ENCODE data around the gene KRT33B. TPM values are rescaled to one million over a fixed set of nuclear protein-coding genes. Genes with fewer than 3 reads are reported as not detected.
"Not testable (repeated sequence)": the region's sequence is repeated elsewhere in the genome, so short reads cannot be mapped to it uniquely, and the experiment has no call there.

KRT33B gene
- total RNA-seq, 2 experiments from 2014 or later: not detected

GRCh38 chr17:41404024-41404671, 34.5 kb upstream of the KRT33B start:
- Mint-ChIP-seq H3K27me3 (no peaks in the 10 kb centered on the region), H3K9me3 (no peaks in the 10 kb centered on the region), H3K4me1 (peaks cover 43% of the 10 kb centered on the region), H3K36me3 (ENCODE audit: low read depth) (no peaks in the 10 kb centered on the region), H3K27ac (peak overlapping the region; percentile 71), H3K4me3 (no peak overlapping the region)
- ChIA-PET CTCF (interaction anchor here (1.0 to 1.4 kb wide), 5 partner anchors 12 to 259 kb away, joined by 3 to 4 read pairs (median 4); no protein-coding TSS in a partner anchor), POLR2A (interaction anchor here (0.9 to 1.8 kb wide), 4 partner anchors 10 to 285 kb away, joined by 3 to 5 read pairs (median 4); partner anchors contain the start of gene EIF1)
- peak; percentile 59 for DNase-seq

GRCh38 chr17:41403404-41404023, 33.9 kb upstream of the KRT33B start:
- Mint-ChIP-seq H3K27me3 (no peaks in the 10 kb centered on the region), H3K36me3 (ENCODE audit: low read depth) (no peaks in the 10 kb centered on the region), H3K9me3 (no peaks in the 10 kb centered on the region), H3K4me1 (peaks cover 39% of the 10 kb centered on the region), H3K4me3 (no peak overlapping the region), H3K27ac (peak overlapping the region; percentile 71)
- POLR2A ChIA-PET: interaction anchor here (0.9 to 1.8 kb wide), 4 partner anchors 10 to 285 kb away, joined by 3 to 5 read pairs (median 4); partner anchors contain the start of gene EIF1
- CTCF ChIA-PET: interaction anchor here (1.0 to 1.4 kb wide), 4 partner anchors 14 to 259 kb away, joined by 3 to 4 read pairs (median 4); no protein-coding TSS in a partner anchor
- DNase-seq: no peak

- no peak overlapping the region for H3K4me3 Mint-ChIP-seq
- no peak for DNase-seq
- CTCF ChIA-PET: no interaction called here
- no peaks in the 10 kb centered on the region for H3K36me3 Mint-ChIP-seq (ENCODE audit: low read depth)
- peaks cover 39% of the 10 kb centered on the region for H3K4me1 Mint-ChIP-seq
- POLR2A ChIA-PET: no interaction called here
- H3K27ac Mint-ChIP-seq: peak overlapping the region; percentile 71
- no peaks in the 10 kb centered on the region for H3K27me3 Mint-ChIP-seq
- H3K9me3 Mint-ChIP-seq: no peaks in the 10 kb centered on the region
These were observed 32.5 kb upstream of the KRT33B start for GRCh38 chr17:41402161-41402560.

GRCh38 chr17:41396996-41397660, 27.5 kb upstream of the KRT33B start, which contains the start of gene KRT31:
Gene KRT31 (minus strand): TSS chr17:41397608. CDS start chr17:41397539, 69 bp downstream.
- no peak within 1 kb of the TSS for H3K27ac Mint-ChIP-seq
- DNase-seq: no peak
- peaks cover 7% of the 10 kb centered on the region for H3K4me1 Mint-ChIP-seq
- peaks cover 2% of the 10 kb centered on the region for H3K27me3 Mint-ChIP-seq
- no peak within 1 kb of the TSS for H3K4me3 Mint-ChIP-seq
- POLR2A ChIA-PET: no interaction called here
- CTCF ChIA-PET: no interaction called here
- H3K9me3 Mint-ChIP-seq: no peaks in the 10 kb centered on the region
- H3K36me3 Mint-ChIP-seq (ENCODE audit: low read depth): no peaks in the 10 kb centered on the region

GRCh38 chr17:41396340-41396739, 26.7 kb upstream of the KRT33B start:
- ChIA-PET POLR2A (no interaction called here), CTCF (no interaction called here)
- no peak overlapping the region for H3K4me3 Mint-ChIP-seq
- DNase-seq: no peak
- H3K27me3 Mint-ChIP-seq: peaks cover 4% of the 10 kb centered on the region
- no peak overlapping the region for H3K27ac Mint-ChIP-seq
- peaks cover 4% of the 10 kb centered on the region for H3K4me1 Mint-ChIP-seq
- H3K9me3 Mint-ChIP-seq: no peaks in the 10 kb centered on the region
- H3K36me3 Mint-ChIP-seq (ENCODE audit: low read depth): no peaks in the 10 kb centered on the region

- peaks cover 2% of the 10 kb centered on the region for H3K4me1 Mint-ChIP-seq
These were observed 26.0 kb upstream of the KRT33B start for GRCh38 chr17:41395611-41396010.

GRCh38 chr17:41395044-41395443, 25.4 kb upstream of the KRT33B start:
- H3K4me3 Mint-ChIP-seq; H3K4me1 Mint-ChIP-seq; DNase-seq; POLR2A ChIA-PET; H3K9me3 Mint-ChIP-seq; H3K27me3 Mint-ChIP-seq; CTCF ChIA-PET; H3K36me3 Mint-ChIP-seq (ENCODE audit: low read depth); H3K27ac Mint-ChIP-seq: not testable (repeated sequence)

More at GRCh38 chr17:41395611-41396010, 26.0 kb upstream of the KRT33B start:
- no peak for DNase-seq
- no peaks in the 10 kb centered on the region for H3K9me3 Mint-ChIP-seq
- H3K4me3 Mint-ChIP-seq: no peak overlapping the region
- ChIA-PET CTCF (no interaction called here), POLR2A (no interaction called here)
- H3K36me3 Mint-ChIP-seq (ENCODE audit: low read depth): no peaks in the 10 kb centered on the region
- H3K27me3 Mint-ChIP-seq: peaks cover 6% of the 10 kb centered on the region
- no peak overlapping the region for H3K27ac Mint-ChIP-seq

GRCh38 chr17:41394254-41394996, 24.8 kb upstream of the KRT33B start:
- Mint-ChIP-seq H3K4me3 (no peak overlapping the region), H3K36me3 (ENCODE audit: low read depth) (no peaks in the 10 kb centered on the region), H3K27ac (no peak overlapping the region), H3K4me1 (no peaks in the 10 kb centered on the region), H3K27me3 (peaks cover 12% of the 10 kb centered on the region), H3K9me3 (no peaks in the 10 kb centered on the region)
- POLR2A ChIA-PET: no interaction called here
- CTCF ChIA-PET: no interaction called here
- DNase-seq: no peak

- POLR2A ChIA-PET: no interaction called here
- Mint-ChIP-seq H3K27ac (no peak overlapping the region), H3K9me3 (no peaks in the 10 kb centered on the region), H3K27me3 (peaks cover 12% of the 10 kb centered on the region), H3K4me3 (no peak overlapping the region), H3K4me1 (no peaks in the 10 kb centered on the region), H3K36me3 (ENCODE audit: low read depth) (no peaks in the 10 kb centered on the region)
- CTCF ChIA-PET: no interaction called here
- DNase-seq: no peak
These were observed 24.2 kb upstream of the KRT33B start for GRCh38 chr17:41393826-41394225.

- no peaks in the 10 kb centered on the region for H3K36me3 Mint-ChIP-seq (ENCODE audit: low read depth)
- POLR2A ChIA-PET: no interaction called here
- CTCF ChIA-PET: no interaction called here
- H3K9me3 Mint-ChIP-seq: no peaks in the 10 kb centered on the region
- H3K4me3 Mint-ChIP-seq: no peak overlapping the region
- H3K27me3 Mint-ChIP-seq: peaks cover 12% of the 10 kb centered on the region
- no peak for DNase-seq
- no peaks in the 10 kb centered on the region for H3K4me1 Mint-ChIP-seq
- H3K27ac Mint-ChIP-seq: no peak overlapping the region
These were observed 23.7 kb upstream of the KRT33B start for GRCh38 chr17:41393294-41393693.

GRCh38 chr17:41392278-41392677, 22.7 kb upstream of the KRT33B start:
- Mint-ChIP-seq H3K36me3 (ENCODE audit: low read depth) (no peaks in the 10 kb centered on the region), H3K4me3 (no peak overlapping the region), H3K27ac (no peak overlapping the region), H3K27me3 (peaks cover 13% of the 10 kb centered on the region), H3K4me1 (no peaks in the 10 kb centered on the region), H3K9me3 (peaks cover 4% of the 10 kb centered on the region)
- no peak for DNase-seq
- CTCF ChIA-PET: no interaction called here
- POLR2A ChIA-PET: interaction anchor here (1.4 kb wide), 1 partner anchor 12 kb away, joined by 3 read pairs; no protein-coding TSS in a partner anchor

- Mint-ChIP-seq H3K9me3 (peaks cover 8% of the 10 kb centered on the region), H3K4me3 (no peak overlapping the region), H3K4me1 (no peaks in the 10 kb centered on the region), H3K36me3 (ENCODE audit: low read depth) (peaks cover 3% of the 10 kb centered on the region), H3K27ac (no peak overlapping the region), H3K27me3 (peaks cover 15% of the 10 kb centered on the region)
- no peak for DNase-seq
- CTCF ChIA-PET: interaction anchor here (1.0 kb wide), 1 partner anchor 271 kb away, joined by 3 read pairs; no protein-coding TSS in a partner anchor
- POLR2A ChIA-PET: interaction anchor here (1.4 kb wide), 1 partner anchor 13 kb away, joined by 3 read pairs; no protein-coding TSS in a partner anchor
These were observed 21.9 kb upstream of the KRT33B start for GRCh38 chr17:41391535-41391934.
